ENCODE results near the gene OR2H1. TPM values are rescaled to one million over a fixed set of nuclear protein-coding genes. Genes with fewer than 3 reads are reported as not detected.

OR2H1 gene
- total RNA-seq, result not detected

- H3K4me1 ChIP-seq, result no peaks in the 10 kb centered on the region
- intact Hi-C loops (cut with DNase I), result no loop called here
- no peak for DNase-seq
- no peak within 1 kb of the TSS for H3K27ac ChIP-seq
- 69 to 74% methylated on average over 2 of the region's 2 CpGs for WGBS, 2 donors
- H3K4me3 ChIP-seq (replicated peaks in 1 of 3), result no peak within 1 kb of the TSS
- TF ChIP-seq POLR2A (IDR thresholded peaks at IDR 0.05) (no peak), CTCF (IDR thresholded peaks at IDR 0.05) (no peak)
- H3K9me3 ChIP-seq, result no peaks in the 10 kb centered on the region
- H3K27me3 ChIP-seq, result no peaks in the 10 kb centered on the region
- no peaks in the 10 kb centered on the region for H3K36me3 ChIP-seq
Measured at GRCh38 chr6:29456971-29457370, at the start of gene OR2H1, which contains the start of gene OR11A1. OR2H1 (plus strand) TSS chr6:29457155; CDS start chr6:29461770, 4,615 bp downstream. OR11A1 (minus strand) TSS chr6:29457071; CDS start chr6:29427641, 29,430 bp downstream.

GRCh38 chr6:29414588-29414987, 42.4 kb upstream of the OR2H1 start, which contains the start of gene OR12D1:
OR12D1 (plus strand) TSS chr6:29414928.
- no peak within 1 kb of the TSS for H3K4me3 ChIP-seq (replicated peaks in 1 of 3)
- H3K9me3 ChIP-seq, result no peaks in the 10 kb centered on the region
- H3K4me1 ChIP-seq, result no peaks in the 10 kb centered on the region
- no peaks in the 10 kb centered on the region for H3K36me3 ChIP-seq
- DNase-seq, result no peak
- H3K27ac ChIP-seq, result no peak within 1 kb of the TSS
- no peaks in the 10 kb centered on the region for H3K27me3 ChIP-seq
- intact Hi-C loops (cut with DNase I), result no loop called here
- no peak for TF ChIP-seq POLR2A (IDR thresholded peaks at IDR 0.05)
- no peak for TF ChIP-seq CTCF (IDR thresholded peaks at IDR 0.05)

- Histone ChIP-seq H3K36me3 (no peaks in the 10 kb centered on the region), H3K4me1 (no peaks in the 10 kb centered on the region), H3K27me3 (no peaks in the 10 kb centered on the region), H3K27ac (no peak overlapping the region), H3K9me3 (no peaks in the 10 kb centered on the region), H3K4me3 (replicated peaks in 1 of 3) (no peak overlapping the region)
- whole genome bisulfite sequencing, 2 donors, result 42 to 46% methylated on average over 3 of the region's 3 CpGs
- TF ChIP-seq CTCF (IDR thresholded peaks at IDR 0.05), result no peak
- no peak for TF ChIP-seq POLR2A (IDR thresholded peaks at IDR 0.05)
- DNase-seq, result no peak
- intact Hi-C loops (cut with DNase I), result no loop called here
Measured at GRCh38 chr6:29419516-29419915, 37.4 kb upstream of the OR2H1 start.

GRCh38 chr6:29424168-29424567, 32.8 kb upstream of the OR2H1 start:
- Histone ChIP-seq H3K27me3 (no peaks in the 10 kb centered on the region), H3K4me1 (no peaks in the 10 kb centered on the region)
- intact Hi-C loops (cut with DNase I), result no loop called here

GRCh38 chr6:29424575-29424974, 32.4 kb upstream of the OR2H1 start:
- Histone ChIP-seq H3K27me3 (no peaks in the 10 kb centered on the region), H3K4me1 (no peaks in the 10 kb centered on the region), H3K9me3 (no peaks in the 10 kb centered on the region), H3K27ac (no peak overlapping the region), H3K36me3 (no peaks in the 10 kb centered on the region), H3K4me3 (replicated peaks in 1 of 3) (no peak overlapping the region)
- DNase-seq, result no peak
- TF ChIP-seq POLR2A (IDR thresholded peaks at IDR 0.05), result no peak
- 34 to 55% methylated on average over 2 of the region's 2 CpGs for WGBS, 2 donors
- intact Hi-C loops (cut with DNase I), result no loop called here

More at GRCh38 chr6:29424168-29424567, 32.8 kb upstream of the OR2H1 start:
- no peak for DNase-seq
- Histone ChIP-seq H3K27ac (no peak overlapping the region), H3K36me3 (no peaks in the 10 kb centered on the region), H3K4me3 (replicated peaks in 1 of 3) (no peak overlapping the region), H3K9me3 (no peaks in the 10 kb centered on the region)
- TF ChIP-seq POLR2A (IDR thresholded peaks at IDR 0.05) (no peak), CTCF (IDR thresholded peaks at IDR 0.05) (no peak)
- 81 to 89% methylated on average over 2 of the region's 2 CpGs for WGBS, 2 donors

- Histone ChIP-seq H3K27ac (no peak overlapping the region), H3K4me3 (replicated peaks in 1 of 3) (no peak overlapping the region), H3K9me3 (no peaks in the 10 kb centered on the region), H3K36me3 (no peaks in the 10 kb centered on the region), H3K27me3 (no peaks in the 10 kb centered on the region), H3K4me1 (no peaks in the 10 kb centered on the region)
- no peak for TF ChIP-seq POLR2A (IDR thresholded peaks at IDR 0.05)
- TF ChIP-seq CTCF (IDR thresholded peaks at IDR 0.05), result no peak
- DNase-seq, result no peak
- intact Hi-C loops (cut with DNase I), result no loop called here
- WGBS, 2 donors, result 51 to 62% methylated on average over 1 of the region's 1 CpG
Measured at GRCh38 chr6:29425075-29425474, 31.9 kb upstream of the OR2H1 start.

All from thyroid gland (tissue), 4 donors.